NT2/D1 (cell line): Measurements from ENCODE around the gene RPH3AL.

Experiments used
- DNase-seq: peaks from one replicate; pipeline ENCODE4 v3.0.0-alpha.2; 2011; ENCODE audit warnings: low read depth, low spot score
- H3K27me3 ChIP-seq: 2 replicates; pipeline ENCODE4 v1.6.0; 2011; ENCODE audit warnings: mild to moderate bottlenecking; ENCODE audit not compliant: insufficient read length, insufficient read depth
- H3K36me3 ChIP-seq: 2 replicates; pipeline ENCODE4 v1.6.1; 2011; ENCODE audit warnings: mild to moderate bottlenecking, low read length, mixed read lengths; ENCODE audit not compliant: insufficient read depth, insufficient read length
- H3K4me1 ChIP-seq: 2 replicates; pipeline ENCODE4 v1.5.1; 2011; ENCODE audit not compliant: insufficient read depth, insufficient read length
- H3K4me3 ChIP-seq: 2 replicates; pipeline ENCODE4 v1.5.1; 2011; ENCODE audit warnings: low read depth; ENCODE audit not compliant: insufficient read length
- H3K9ac ChIP-seq: 2 replicates; pipeline ENCODE4 v1.6.0; 2011; ENCODE audit warnings: low read depth; ENCODE audit not compliant: insufficient read length
- H3K9me3 ChIP-seq: 2 replicates; pipeline ENCODE4 v1.5.1; 2011; ENCODE audit warnings: mild to moderate bottlenecking, low read length; ENCODE audit not compliant: insufficient read depth
- SUZ12 ChIP-seq: IDR thresholded peaks from 2 replicates; pipeline ENCODE4 v1.6.1; 2011; ENCODE audit not compliant: insufficient read length, insufficient read depth; ENCODE audit errors: extremely low read depth
- YY1 ChIP-seq: IDR thresholded peaks from 2 replicates; pipeline ENCODE4 v1.6.1; 2011; ENCODE audit not compliant: insufficient read length, insufficient read depth
- ZNF274 ChIP-seq: IDR thresholded peaks from 2 replicates; pipeline ENCODE4 v1.6.1; 2011; ENCODE audit warnings: mild to moderate bottlenecking, low read depth, low read length

The RPH3AL gene

DNA sequence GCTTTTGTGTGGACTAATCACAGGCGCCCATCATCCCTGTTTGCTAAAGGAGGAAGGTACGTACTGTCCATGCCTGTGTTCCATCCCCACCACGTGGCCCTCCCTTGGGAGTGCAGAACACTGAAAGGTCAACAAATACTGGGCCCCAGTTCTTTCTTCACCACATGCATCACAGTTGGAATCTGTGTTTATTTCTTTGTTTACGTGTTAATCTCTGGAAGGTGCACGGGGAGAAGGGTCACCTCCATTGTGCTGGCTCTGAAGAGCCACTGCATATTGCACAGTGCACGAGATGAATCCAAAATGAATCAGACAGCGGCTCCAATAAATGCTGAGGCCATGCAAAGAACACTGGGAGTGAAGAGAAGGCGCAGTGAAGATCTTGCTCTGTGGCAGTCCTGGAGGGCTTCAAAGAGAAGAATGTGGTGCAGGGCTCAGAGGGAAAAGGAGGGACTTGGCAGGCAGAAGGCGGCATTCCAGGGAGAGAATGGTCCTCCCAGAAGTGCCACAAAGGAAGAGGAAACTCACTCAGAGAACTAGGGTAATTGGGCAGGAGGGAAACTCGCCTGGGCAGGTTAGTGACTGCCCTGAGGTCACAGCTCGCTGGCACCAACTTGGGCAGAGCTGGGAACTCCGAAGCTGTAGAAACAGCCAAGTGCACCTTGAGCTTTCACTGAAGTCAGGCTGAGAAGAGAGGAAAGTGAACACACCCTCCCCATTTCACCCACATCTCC is 3.7 kb downstream of the RPH3AL start:
- TF ChIP-seq ZNF274 (no peak), SUZ12 (no peak), YY1 (no peak)
- peaks cover 5% of the 10 kb centered on the region for H3K4me1 ChIP-seq
- no peak overlapping the region for H3K4me3 ChIP-seq
- no peaks in the 10 kb centered on the region for H3K36me3 ChIP-seq
- no peak for DNase-seq
- no peaks in the 10 kb centered on the region for H3K27me3 ChIP-seq
- H3K9me3 ChIP-seq = no peaks in the 10 kb centered on the region
- no peak overlapping the region for H3K9ac ChIP-seq

DNA sequence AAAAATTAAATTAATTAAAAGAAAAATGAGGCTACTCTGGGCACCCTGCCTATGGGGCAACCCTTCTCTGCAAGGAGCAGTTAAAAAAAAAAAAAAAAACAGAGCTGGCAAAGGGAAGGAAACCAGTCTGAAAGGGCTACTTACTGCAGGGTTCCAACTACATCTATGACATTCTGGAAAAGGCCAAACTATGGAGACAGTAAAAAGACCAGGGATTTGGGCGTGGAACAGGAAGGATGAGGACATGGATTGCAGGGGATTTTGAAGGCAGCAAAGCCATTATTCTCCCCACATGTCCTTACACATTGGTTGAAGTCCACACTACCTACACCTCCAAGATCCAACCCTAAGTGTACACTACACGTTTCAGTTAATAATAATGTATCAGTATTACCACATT is 4.6 kb downstream of the RPH3AL start:
- H3K4me1 ChIP-seq = peaks cover 5% of the 10 kb centered on the region
- H3K9ac ChIP-seq = no peak overlapping the region
- DNase-seq = no peak
- no peaks in the 10 kb centered on the region for H3K27me3 ChIP-seq
- no peaks in the 10 kb centered on the region for H3K36me3 ChIP-seq
- H3K4me3 ChIP-seq = no peak overlapping the region
- TF ChIP-seq ZNF274 = no peak
- no peak for TF ChIP-seq YY1
- no peak for TF ChIP-seq SUZ12
- H3K9me3 ChIP-seq = no peaks in the 10 kb centered on the region

- H3K9ac ChIP-seq = no peak overlapping the region
These were observed 5.2 kb downstream of the RPH3AL start for GRCh38 chr17:347309-347899.

DNA sequence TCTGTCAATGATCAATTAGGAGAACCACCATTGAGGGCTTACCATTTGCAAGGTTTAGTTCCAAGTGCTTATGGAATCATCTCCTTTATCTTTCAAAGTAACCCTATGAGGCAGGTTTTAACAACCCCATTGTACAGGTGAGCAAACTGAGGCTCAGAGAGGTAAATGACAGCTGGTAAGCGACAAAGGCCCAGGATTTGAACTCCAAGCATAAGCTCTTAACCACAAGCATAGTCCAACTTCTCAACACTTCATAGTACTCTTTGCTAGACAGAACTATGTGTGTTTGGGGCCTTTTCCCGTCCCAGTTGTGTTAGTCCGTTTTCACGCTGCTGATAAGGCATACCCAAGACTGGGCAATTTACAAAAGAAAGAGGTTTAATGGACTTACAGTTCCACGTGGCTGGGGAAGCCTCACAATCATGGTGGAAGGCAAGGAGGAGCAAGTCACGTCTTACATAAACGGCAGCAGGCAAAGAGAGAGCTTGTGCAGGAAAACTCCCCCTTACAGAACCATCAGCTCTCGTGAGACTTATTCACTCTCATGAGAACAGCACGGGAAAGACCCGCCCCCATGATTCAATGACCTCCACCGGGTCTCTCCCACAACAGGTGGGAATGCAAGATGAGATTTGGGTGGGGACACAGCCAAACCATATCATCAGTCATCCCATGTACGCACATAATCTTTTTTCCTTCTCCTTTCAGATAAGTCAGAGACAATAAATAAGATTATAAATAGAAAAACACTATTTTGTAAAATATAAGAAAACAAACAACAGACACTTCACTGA is 6.4 kb downstream of the RPH3AL start:
- no peak for DNase-seq
- Histone ChIP-seq H3K9me3 (no peaks in the 10 kb centered on the region), H3K4me1 (no peaks in the 10 kb centered on the region), H3K27me3 (no peaks in the 10 kb centered on the region), H3K9ac (no peak overlapping the region), H3K4me3 (no peak overlapping the region), H3K36me3 (no peaks in the 10 kb centered on the region)
- TF ChIP-seq YY1 (no peak), SUZ12 (no peak), ZNF274 (no peak)

More at GRCh38 chr17:347309-347899, 5.2 kb downstream of the RPH3AL start:
- TF ChIP-seq SUZ12 = no peak
- TF ChIP-seq YY1 = no peak
- TF ChIP-seq ZNF274 = no peak
- no peak overlapping the region for H3K4me3 ChIP-seq
- peaks cover 5% of the 10 kb centered on the region for H3K4me1 ChIP-seq
- DNase-seq = no peak
- no peaks in the 10 kb centered on the region for H3K9me3 ChIP-seq
- H3K36me3 ChIP-seq = no peaks in the 10 kb centered on the region
- no peaks in the 10 kb centered on the region for H3K27me3 ChIP-seq

GRCh38 chr17:345261-345660 is 7.3 kb downstream of the RPH3AL start:
- H3K4me3 ChIP-seq = no peak overlapping the region
- H3K4me1 ChIP-seq = no peaks in the 10 kb centered on the region
- H3K36me3 ChIP-seq = no peaks in the 10 kb centered on the region
- H3K27me3 ChIP-seq = no peaks in the 10 kb centered on the region
- TF ChIP-seq SUZ12 = no peak
- TF ChIP-seq YY1 = no peak
- no peak for TF ChIP-seq ZNF274
- H3K9ac ChIP-seq = no peak overlapping the region
- no peak for DNase-seq
- H3K9me3 ChIP-seq = no peaks in the 10 kb centered on the region

DNA sequence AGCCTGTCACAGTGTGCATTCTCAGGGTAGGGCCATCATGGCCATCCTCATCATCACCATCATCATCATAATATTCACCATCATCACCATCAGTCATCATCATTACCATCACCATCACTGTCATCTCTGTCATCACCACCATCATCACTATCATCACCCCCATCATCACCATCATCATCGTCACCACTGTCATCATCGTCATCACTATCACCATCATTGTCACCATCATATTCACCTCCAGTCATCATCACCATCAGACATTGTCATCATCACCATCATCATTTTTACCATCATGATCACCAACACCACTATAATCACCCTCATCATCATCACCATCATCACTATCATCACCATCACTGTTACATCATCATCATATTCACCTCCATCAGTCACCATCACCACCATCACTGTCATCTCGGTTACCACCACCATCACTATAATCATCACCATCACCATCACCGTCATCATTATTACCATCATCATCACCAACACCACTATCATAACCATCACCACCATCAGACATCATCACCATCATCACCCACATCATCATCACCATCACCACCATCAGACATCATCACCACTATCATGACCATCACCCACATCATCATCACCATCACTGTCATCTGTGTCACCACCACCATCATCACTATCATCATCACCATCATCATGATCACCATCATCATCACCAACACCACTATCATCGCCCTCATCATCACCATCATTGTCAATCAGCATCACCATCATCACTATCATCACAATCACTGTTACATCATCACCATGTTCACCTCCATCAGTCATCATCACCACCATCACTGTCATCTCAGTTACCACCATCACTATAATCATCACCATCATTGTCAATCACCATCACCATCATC is 8.5 kb downstream of the RPH3AL start:
- Histone ChIP-seq H3K36me3 (no peaks in the 10 kb centered on the region), H3K4me1 (peaks cover 4% of the 10 kb centered on the region), H3K27me3 (no peaks in the 10 kb centered on the region), H3K4me3 (no peak overlapping the region), H3K9me3 (no peaks in the 10 kb centered on the region), H3K9ac (no peak overlapping the region)
- TF ChIP-seq SUZ12 = no peak
- TF ChIP-seq ZNF274 = no peak
- no peak for TF ChIP-seq YY1
- no peak for DNase-seq
